ENCODE results near the gene GIT1. TPM values are rescaled to one million over a fixed set of nuclear protein-coding genes. Genes with fewer than 3 reads are reported as not detected.

Gene GIT1
- total and polyA plus RNA-seq, 2 of the 13 experiments (the other 11 are each of a cell fraction or from before 2014, with no cell fraction given), result 14.2 to 30.8 TPM

GRCh38 chr17:29622337-29623282 lies 33.2 kb upstream of the GIT1 start, which contains the start of gene CORO6 (continued):
- TF ChIP-seq ZNF276 (CRISPR knock-in tag; IDR thresholded peaks at IDR 0.05; ENCODE audit: low read depth) (peak; percentile 72; the same call in 1 of the 2 replicates), ZNF792 (CRISPR knock-in tag; IDR thresholded peaks at IDR 0.05) (no peak), PHF8 (CRISPR knock-in tag; IDR thresholded peaks at IDR 0.05) (peak; percentile 41), ZNF317 (CRISPR knock-in tag; IDR thresholded peaks at IDR 0.05) (no peak), HDAC2 (CRISPR knock-in tag; IDR thresholded peaks at IDR 0.05) (no peak), ZNF577 (CRISPR knock-in tag; IDR thresholded peaks at IDR 0.05; ENCODE audit: borderline replicate concordance, low read depth) (no peak), UBTF (CRISPR knock-in tag; IDR thresholded peaks at IDR 0.05) (peak; percentile 61), ZNF781 (CRISPR knock-in tag; IDR thresholded peaks at IDR 0.05; ENCODE audit: borderline replicate concordance, not compliant biosample characterization) (peak; percentile 14), ZNF281 (CRISPR knock-in tag; IDR thresholded peaks at IDR 0.05; ENCODE audit: borderline replicate concordance) (no peak), ZGPAT (CRISPR knock-in tag; IDR thresholded peaks at IDR 0.05) (0 out of 2 replicates have a peak, but pooled peaks have one; percentile 30), GATAD2A (CRISPR knock-in tag; IDR thresholded peaks at IDR 0.05) (no peak), GMEB1 (CRISPR knock-in tag; IDR thresholded peaks at IDR 0.05; ENCODE audit: borderline replicate concordance) (no peak), IRX3 (CRISPR knock-in tag; IDR thresholded peaks at IDR 0.05; ENCODE audit: borderline replicate concordance, low read depth) (0 out of 2 replicates have a peak, but pooled peaks have one; percentile 36), ZNF770 (CRISPR knock-in tag; IDR thresholded peaks at IDR 0.05) (0 out of 2 replicates have a peak, but pooled peaks have one; percentile 31), SP4 (CRISPR knock-in tag; IDR thresholded peaks at IDR 0.05) (peak; percentile 82)
